ENCODE results near the gene MMP27.
A peak's percentile ranks its signal among the peaks of the same experiment; 100 is the strongest.

MMP27 gene

DNA sequence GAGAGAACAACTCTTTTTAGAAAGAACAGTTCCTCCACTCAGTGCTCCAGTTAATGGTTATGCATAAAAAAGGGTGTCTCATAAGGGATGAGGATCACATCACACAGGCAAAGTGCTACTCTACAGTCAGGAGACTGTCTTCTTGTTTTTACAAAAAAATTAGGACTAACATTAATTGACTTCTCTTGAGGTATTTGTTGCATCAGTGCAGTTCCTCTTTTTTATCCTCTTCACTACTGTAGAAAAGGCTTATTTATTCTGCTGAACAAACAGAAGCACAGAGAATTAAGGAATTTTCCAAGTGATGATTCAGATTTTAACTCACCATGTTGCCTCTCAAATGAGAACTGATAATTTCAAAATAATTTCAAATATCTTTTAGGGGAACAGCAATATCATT is 17.3 kb upstream of the MMP27 start:
- Histone ChIP-seq H3K27ac (peak overlapping the region; percentile 73), H3K36me3 (no peaks in the 10 kb centered on the region), H3K27me3 (no peaks in the 10 kb centered on the region), H3K4me3 (ENCODE audit: low read depth in 1 of 2, low read length in 1 of 2) (no peak overlapping the region), H3K9me3 (no peaks in the 10 kb centered on the region), H3K4me1 (ENCODE audit: control insufficient read depth in 1 of 2, insufficient read depth in 1 of 2, low read depth in 1 of 2, low read length in 1 of 2) (peaks cover 93 to 95% of the 10 kb centered on the region in 2 experiments)
- TF ChIP-seq CTCF (IDR thresholded peaks at IDR 0.05), result no peak

GRCh38 chr11:102719620-102720277 is 14.2 kb upstream of the MMP27 start:
- H3K27me3 ChIP-seq, result no peaks in the 10 kb centered on the region
- H3K36me3 ChIP-seq, result peaks cover 12% of the 10 kb centered on the region
- no peaks in the 10 kb centered on the region for H3K9me3 ChIP-seq
- no peak overlapping the region for H3K4me3 ChIP-seq (ENCODE audit: low read depth in 1 of 2, low read length in 1 of 2)
- peak overlapping the region; percentile 73 for H3K27ac ChIP-seq
- TF ChIP-seq CTCF (IDR thresholded peaks at IDR 0.05), result no peak
- peaks cover 76 to 87% of the 10 kb centered on the region in 2 experiments for H3K4me1 ChIP-seq (ENCODE audit: control insufficient read depth in 1 of 2, insufficient read depth in 1 of 2, low read depth in 1 of 2, low read length in 1 of 2)

GRCh38 chr11:102717280-102717679 is 11.7 kb upstream of the MMP27 start:
- no peaks in the 10 kb centered on the region for H3K9me3 ChIP-seq
- H3K27ac ChIP-seq, result peak overlapping the region; percentile 73
- no peaks in the 10 kb centered on the region for H3K27me3 ChIP-seq
- peaks cover 17% of the 10 kb centered on the region for H3K36me3 ChIP-seq
- no peak for TF ChIP-seq CTCF (IDR thresholded peaks at IDR 0.05)
- H3K4me1 ChIP-seq (ENCODE audit: control insufficient read depth in 1 of 2, insufficient read depth in 1 of 2, low read depth in 1 of 2, low read length in 1 of 2), result peaks cover 61 to 68% of the 10 kb centered on the region in 2 experiments
- H3K4me3 ChIP-seq (ENCODE audit: low read depth in 1 of 2, low read length in 1 of 2), result no peak overlapping the region

- TF ChIP-seq CTCF (IDR thresholded peaks at IDR 0.05), result no peak
- Histone ChIP-seq H3K4me3 (ENCODE audit: low read depth in 1 of 2, low read length in 1 of 2) (no peak overlapping the region), H3K36me3 (peaks cover 17% of the 10 kb centered on the region), H3K27me3 (no peaks in the 10 kb centered on the region), H3K4me1 (ENCODE audit: control insufficient read depth in 1 of 2, insufficient read depth in 1 of 2, low read depth in 1 of 2, low read length in 1 of 2) (peaks cover 58 to 65% of the 10 kb centered on the region in 2 experiments), H3K27ac (peak overlapping the region; percentile 73), H3K9me3 (no peaks in the 10 kb centered on the region)
Measured at GRCh38 chr11:102716527-102716926, 11.0 kb upstream of the MMP27 start.

- Histone ChIP-seq H3K4me1 (ENCODE audit: control insufficient read depth in 1 of 2, insufficient read depth in 1 of 2, low read depth in 1 of 2, low read length in 1 of 2) (peaks cover 47 to 49% of the 10 kb centered on the region in 2 experiments), H3K27me3 (no peaks in the 10 kb centered on the region), H3K4me3 (ENCODE audit: low read depth in 1 of 2, low read length in 1 of 2) (no peak overlapping the region), H3K27ac (peak overlapping the region; percentile 68), H3K9me3 (no peaks in the 10 kb centered on the region), H3K36me3 (peaks cover 17% of the 10 kb centered on the region)
- no peak for TF ChIP-seq CTCF (IDR thresholded peaks at IDR 0.05)
Measured at GRCh38 chr11:102712137-102712536, 6.6 kb upstream of the MMP27 start.

Measured in neutrophil (primary cell).